ENCODE results near the gene NIPAL3.
"Not testable (repeated sequence)": the region's sequence is repeated elsewhere in the genome, so short reads cannot be mapped to it uniquely, and the experiment has no call there.

Gene NIPAL3

GRCh38 chr1:24425441-24425840 is 9.8 kb downstream of the NIPAL3 start:
- no peak for DNase-seq

GRCh38 chr1:24425922-24426321 is 10.3 kb downstream of the NIPAL3 start:
- DNase-seq = no peak

GRCh38 chr1:24426744-24427544 is 11.3 kb downstream of the NIPAL3 start:
- no peak for DNase-seq

- no peak for DNase-seq
Observed at GRCh38 chr1:24427545-24427862, 11.9 kb downstream of the NIPAL3 start.

GRCh38 chr1:24435782-24436365 is 20.3 kb downstream of the NIPAL3 start:
- no peak for DNase-seq

- no peak for DNase-seq
Observed at GRCh38 chr1:24437631-24438396, 22.2 kb downstream of the NIPAL3 start.

- DNase-seq = no peak
Observed at GRCh38 chr1:24438423-24438901, 22.9 kb downstream of the NIPAL3 start.

GRCh38 chr1:24440436-24440835 is 24.8 kb downstream of the NIPAL3 start:
- no peak for DNase-seq

- no peak for DNase-seq
Observed at GRCh38 chr1:24441480-24441879, 25.9 kb downstream of the NIPAL3 start.

GRCh38 chr1:24441996-24442668 is 26.5 kb downstream of the NIPAL3 start:
- DNase-seq = no peak

GRCh38 chr1:24442764-24443163 is 27.2 kb downstream of the NIPAL3 start:
- no peak for DNase-seq

GRCh38 chr1:24443241-24443656 is 27.6 kb downstream of the NIPAL3 start:
- DNase-seq = no peak

GRCh38 chr1:24446446-24446845 is 30.8 kb downstream of the NIPAL3 start:
- DNase-seq = not testable (repeated sequence)

GRCh38 chr1:24450316-24450715 is 34.7 kb downstream of the NIPAL3 start:
- no peak for DNase-seq

GRCh38 chr1:24450857-24451397 is 35.3 kb downstream of the NIPAL3 start:
- no peak for DNase-seq

GRCh38 chr1:24451746-24452145 is 36.1 kb downstream of the NIPAL3 start:
- no peak for DNase-seq

- DNase-seq = no peak
Observed at GRCh38 chr1:24452922-24453485, 37.4 kb downstream of the NIPAL3 start.

GRCh38 chr1:24454673-24455072 is 39.1 kb downstream of the NIPAL3 start:
- DNase-seq = no peak

GRCh38 chr1:24455272-24455671 is 39.7 kb downstream of the NIPAL3 start:
- DNase-seq = no peak

- DNase-seq = no peak
Observed at GRCh38 chr1:24457866-24458265, 42.3 kb downstream of the NIPAL3 start.

GRCh38 chr1:24459551-24460266 is 44.1 kb downstream of the NIPAL3 start:
- no peak for DNase-seq

- not testable (repeated sequence) for DNase-seq
Observed at GRCh38 chr1:24462128-24462527, 46.5 kb downstream of the NIPAL3 start.

All from bone marrow (tissue), 2 donors.